ENCODE results near the gene WFS1.

WFS1 gene

GRCh38 chr4:6327220-6327917, 57.7 kb downstream of the WFS1 start:
- DNase-seq, result peak; percentile 31

- DNase-seq, result no peak
These were observed 58.9 kb downstream of the WFS1 start for GRCh38 chr4:6328526-6328925.

- DNase-seq, result no peak
These were observed 60.1 kb downstream of the WFS1 start for GRCh38 chr4:6329478-6330383.

GRCh38 chr4:6330384-6330767, 60.7 kb downstream of the WFS1 start:
- DNase-seq, result no peak

GRCh38 chr4:6331018-6331417, 61.4 kb downstream of the WFS1 start:
- DNase-seq, result no peak

GRCh38 chr4:6331468-6331867, 61.8 kb downstream of the WFS1 start:
- DNase-seq, result no peak

GRCh38 chr4:6332042-6332668, 62.5 kb downstream of the WFS1 start:
- DNase-seq, result no peak

GRCh38 chr4:6332669-6333050, 63.0 kb downstream of the WFS1 start:
- DNase-seq, result no peak

- no peak for DNase-seq
These were observed 63.9 kb downstream of the WFS1 start for GRCh38 chr4:6333301-6334202.

GRCh38 chr4:6334203-6334887, 64.7 kb downstream of the WFS1 start:
- no peak for DNase-seq

- DNase-seq, result no peak
These were observed 65.5 kb downstream of the WFS1 start for GRCh38 chr4:6335040-6335590.

- no peak for DNase-seq
These were observed 66.5 kb downstream of the WFS1 start for GRCh38 chr4:6336166-6336565.

GRCh38 chr4:6337331-6337935, 67.8 kb downstream of the WFS1 start:
- DNase-seq, result no peak

GRCh38 chr4:6338175-6338950, 68.7 kb downstream of the WFS1 start:
- no peak for DNase-seq

- no peak for DNase-seq
These were observed 69.5 kb downstream of the WFS1 start for GRCh38 chr4:6338951-6339817.

GRCh38 chr4:6339818-6340445, 70.3 kb downstream of the WFS1 start:
- no peak for DNase-seq

- no peak for DNase-seq
These were observed 70.9 kb downstream of the WFS1 start for GRCh38 chr4:6340446-6341015.

GRCh38 chr4:6341696-6342095, 72.0 kb downstream of the WFS1 start:
- DNase-seq, result no peak

All from NCI-H1436 (cell line).